ENCODE results near the gene ITPR3.

DNA sequence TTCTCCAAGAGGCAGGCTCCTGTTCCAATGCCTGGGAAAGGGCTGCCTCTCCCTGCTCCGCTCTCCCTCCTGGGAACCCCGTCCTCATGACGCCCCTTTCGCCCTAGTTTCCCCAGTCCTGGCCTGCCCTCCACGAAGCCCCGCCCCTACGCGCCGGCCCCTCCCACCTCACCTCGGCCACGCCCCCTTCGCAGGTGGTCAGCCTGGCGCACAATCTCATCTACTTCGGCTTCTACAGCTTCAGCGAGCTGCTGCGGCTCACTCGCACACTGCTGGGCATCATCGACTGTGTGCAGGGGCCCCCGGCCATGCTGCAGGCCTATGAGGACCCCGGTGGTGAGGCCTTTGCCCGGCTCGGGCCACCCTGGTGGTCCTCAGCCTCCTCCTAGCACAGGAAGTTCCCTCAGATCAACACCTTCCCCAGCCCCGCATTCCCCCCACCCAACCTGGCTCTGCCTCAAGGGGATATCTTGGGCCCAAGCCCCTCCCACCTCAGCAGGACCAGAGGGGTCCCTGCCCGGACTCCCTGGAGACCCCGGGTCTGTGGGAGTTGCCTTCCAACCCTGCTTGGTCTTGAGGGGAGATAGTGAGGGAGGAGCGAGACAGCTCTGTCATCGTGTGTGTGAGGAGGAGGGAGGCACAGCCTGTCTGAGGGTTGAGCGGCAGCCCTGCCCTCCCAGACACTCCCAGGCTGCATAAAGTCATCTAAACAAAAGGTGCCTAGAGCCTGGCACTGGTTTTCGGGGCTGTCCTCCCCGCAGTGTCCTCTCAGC, 50.0 kb downstream of the ITPR3 start:
- no peak for TF ChIP-seq CTCF (IDR thresholded peaks at IDR 0.05; ENCODE audit: insufficient read depth, low read depth, low read length)
- TF ChIP-seq EZH2 (IDR thresholded peaks at IDR 0.05; ENCODE audit: insufficient read depth, low read length) = no peak
